GM12878 (cell line): ENCODE data around the gene DIAPH1. TPM values are rescaled to one million over a fixed set of nuclear protein-coding genes. Genes with fewer than 3 reads are reported as not detected.

ENCODE experiments used
- ATAC-seq: fragments of 200-7000 bp; cut with Tn5 transposase; 3 replicates; pipeline ENCODE4 v1.9.1; 2020; ENCODE audit warnings: mild to moderate bottlenecking, moderate library complexity
- BruUV-seq: library from RNA; stranded (reverse); fragments of 400-500 nt; replicated peaks from 2 replicates; lab custom pipeline; 2021; lab: Mats Ljungman, UMichigan
- CTCF ChIA-PET: fragments of 300-600 bp; sonication (Branson Sonifier 250); formaldehyde crosslinking; extraction: SDS; loops from one replicate; lab custom pipeline; 2021; ENCODE audit warnings: inconsistent platforms; lab: Yijun Ruan, JAX
- POLR2A ChIA-PET: fragments of 350-600 bp; formaldehyde crosslinking; extraction: SDS; loops from one replicate; lab custom pipeline; 2021; ENCODE audit warnings: inconsistent platforms; lab: Charles Lee
- RAD21 ChIA-PET: fragments of 300-600 bp; sonication (Branson Sonifier 250); formaldehyde crosslinking; loops from one replicate; lab custom pipeline; 2023; ENCODE audit warnings: antibody characterized with exemption; ENCODE audit not compliant: unreplicated experiment; lab: Charles Lee
- SMC1A ChIA-PET: fragments of 300-600 bp; sonication (Branson Sonifier 250); formaldehyde crosslinking; loops from one replicate; lab custom pipeline; 2023; ENCODE audit not compliant: unreplicated experiment, uncharacterized antibody; lab: Charles Lee
- DNase-seq: peaks from one replicate; pipeline ENCODE4 v3.0.0-alpha.2; 2011; ENCODE audit warnings: low read depth, low spot score
- FAIRE-seq: peaks from 3 replicates; lab custom pipeline; 2011; peaks lifted over from hg19 to GRCh38; lab: Jason Lieb, UNC
- H2AFZ ChIP-seq: 2 replicates; pipeline ENCODE4 v1.6.0; 2011; ENCODE audit warnings: low read depth, low read length, control low read depth; ENCODE audit not compliant: control insufficient read depth
- H3K27ac ChIP-seq: 2 replicates; pipeline ENCODE4 v1.5.1; 2011; ENCODE audit warnings: control low read depth; ENCODE audit not compliant: control insufficient read depth, insufficient read depth
- H3K27me3 ChIP-seq, 2 experiments: replicated peaks in 1 of 2; 2 replicates each; pipeline versions ENCODE4 v1.6.0 to v1.6.1; 2011; ENCODE audit warnings: low read length in 1 of 2; ENCODE audit not compliant: control insufficient read depth in 2 of 2, insufficient read depth in 2 of 2
- H3K36me3 ChIP-seq, 2 experiments: 2 replicates each; pipeline ENCODE4 v1.5.1; 2011; ENCODE audit warnings: low read length in 1 of 2; ENCODE audit not compliant: control insufficient read depth in 2 of 2, insufficient read depth in 2 of 2
- H3K4me1 ChIP-seq: 2 replicates; pipeline ENCODE4 v1.6.1; 2011; ENCODE audit warnings: mild to moderate bottlenecking, low read length, moderate library complexity, mixed read lengths; ENCODE audit not compliant: control insufficient read depth, insufficient read depth
- H3K4me2 ChIP-seq: 2 replicates; pipeline ENCODE4 v1.6.0; 2011; ENCODE audit warnings: control low read depth; ENCODE audit not compliant: control insufficient read depth, insufficient read depth
- H3K4me3 ChIP-seq: fragments of 200-600 bp; sonication (generic); 2 replicates; pipeline ENCODE4 v1.5.1; 2016
- H3K79me2 ChIP-seq: 2 replicates; pipeline ENCODE4 v1.6.0; 2011; ENCODE audit warnings: low read length; ENCODE audit not compliant: control insufficient read depth, insufficient read depth
- H3K9ac ChIP-seq: 2 replicates; pipeline ENCODE4 v1.8.0; 2011; ENCODE audit warnings: low read length, control low read depth, mixed read lengths; ENCODE audit not compliant: control insufficient read depth, insufficient read depth
- H3K9me3 ChIP-seq: replicated peaks from 3 replicates; pipeline ENCODE4 v1.5.1; 2011; ENCODE audit warnings: mild to moderate bottlenecking, low read length; ENCODE audit not compliant: control insufficient read depth, insufficient read depth
- H4K20me1 ChIP-seq: 2 replicates; pipeline ENCODE4 v1.6.0; 2011; ENCODE audit not compliant: control insufficient read depth, insufficient read depth
- CEBPZ ChIP-seq: fragments of 150-350 bp; IDR thresholded peaks from 2 replicates; pipeline ENCODE4 v1.6.1; 2016; ENCODE audit warnings: low read depth, low read length
- MTA3 ChIP-seq: IDR thresholded peaks from 2 replicates; pipeline ENCODE4 v1.6.1; 2012; ENCODE audit warnings: low read length, inconsistent platforms, borderline replicate concordance
- NR2C1 ChIP-seq: fragments of 450-650 bp; IDR thresholded peaks from 2 replicates; pipeline ENCODE4 v1.6.1; 2017; ENCODE audit warnings: antibody characterized with exemption, mild to moderate bottlenecking, moderate library complexity
- RBBP5 ChIP-seq: fragments of 200-600 bp; sonication (generic); conservative IDR thresholded peaks from 2 replicates; pipeline ENCODE4 v1.6.1; 2016
- ZZZ3 ChIP-seq: IDR thresholded peaks from 2 replicates; pipeline ENCODE4 v1.6.1; 2011; ENCODE audit warnings: low read depth; ENCODE audit not compliant: control insufficient read depth, insufficient read length
- WGBS: methylation state at CpG from one replicate; pipeline ENCODE4 v1.1.6; 2016; ENCODE audit warnings: low lambda C conversion rate; ENCODE audit not compliant: insufficient replicate concordance, insufficient coverage; ENCODE audit errors: missing lambda C conversion rate; 5-methylcytosine and 5-hydroxymethylcytosine counted together
- in situ Hi-C: fragments of 300-500 bp; cut with MboI; formaldehyde crosslinking; loops from 9 replicates; pipeline ENCODE4 v1.14.3; 2018; ENCODE audit warnings: mixed read lengths
- intact Hi-C: fragments of 100-400 bp; cut with micrococcal nuclease; formaldehyde crosslinking; loops from one replicate; pipeline ENCODE4 v1.14.2; 2022; ENCODE audit not compliant: unreplicated experiment
- polyA plus RNA-seq, 11 experiments: library from polyadenylated mRNA; depleted of rRNA in 4 of 11; unstranded in 6 of 11; stranded (reverse) in 5 of 11; fragments of >200 nt; fragmentation: Nextera tagmentation in 4 of 11; fragmentation: Illumina TruSeq in 1 of 11; extraction: Ambion mirVana in 4 of 11; extraction: Trizol in 1 of 11; gene quantifications; 1 replicate in 1 of 11; 2 replicates in 10 of 11; pipeline versions ENCODE4 v1.2.1 to v1.2.3, GENCODE V29; 2011 to 2016; ENCODE audit warnings: inconsistent platforms in 2 of 11, missing spikeins in 2 of 11, low read depth in 1 of 11
- total RNA-seq, 4 experiments: library from RNA; depleted of rRNA in 3 of 4; stranded (reverse); fragments of >200 nt in 3 of 4; fragmentation: Illumina TruSeq in 1 of 4; extraction: Trizol in 1 of 4; gene quantifications; 2 replicates each; pipeline versions ENCODE4 v1.2.1 to v1.2.3, GENCODE V29; 2013 to 2021

The DIAPH1 gene
- total and polyA plus RNA-seq, 10 of the 15 experiments (the other 5 are each of a cell fraction or from before 2014, with no cell fraction given), result 37.8 to 168 (median 59.0) TPM

- Histone ChIP-seq H3K9me3 (no peaks in the 10 kb centered on the region), H3K27me3 (no peaks in the 10 kb centered on the region), H3K36me3 (no peaks in the 10 kb centered on the region), H2AFZ (no peak overlapping the region), H4K20me1 (no peaks in the 10 kb centered on the region), H3K9ac (no peak overlapping the region), H3K79me2 (no peaks in the 10 kb centered on the region), H3K27ac (no peak overlapping the region), H3K4me1 (peaks cover 4% of the 10 kb centered on the region)
- intact Hi-C loops (no loop called here), in situ Hi-C loops (no loop called here)
- SMC1A ChIA-PET, result interaction anchor here (1.6 kb wide), 1 partner anchor 37 kb away, joined by 3 read pairs; no protein-coding TSS in a partner anchor
- 76% methylated on average over 9 of the region's 9 CpGs for WGBS
- ATAC-seq (no peak), DNase-seq (no peak)
- BruUV-seq, result no TSS peak
- RAD21 ChIA-PET, result no interaction called here
- CTCF ChIA-PET, result interaction anchor here (1.0 kb wide), 1 partner anchor 21 kb away, joined by 3 read pairs; no protein-coding TSS in a partner anchor
- POLR2A ChIA-PET, result no interaction called here
- TF ChIP-seq MTA3 (no peak), NR2C1 (no peak), CEBPZ (no peak), RBBP5 (no peak), ZZZ3 (no peak)
- TF ChIP-seq, all 136 proteins: peak for 0
- Histone ChIP-seq H3K4me3 (no peak overlapping the region), H3K4me2 (no peak overlapping the region)
- no peak for FAIRE-seq
Measured at GRCh38 chr5:141656396-141656795, 37.6 kb upstream of the DIAPH1 start.
